SH-SY5Y (cell line): Measurements from ENCODE around the gene ZXDC.

Source experiments
- GATA2 ChIP-seq: IDR thresholded peaks from 2 replicates; pipeline ENCODE4 v1.6.1; 2011; ENCODE audit warnings: mild to moderate bottlenecking, low read depth, low read length
- GATA3 ChIP-seq: IDR thresholded peaks from 2 replicates; pipeline ENCODE4 v1.6.1; 2011; ENCODE audit warnings: low read depth, mild to moderate bottlenecking, low read length, moderate library complexity

GRCh38 chr3:126518779-126519177 is 43.1 kb upstream of the ZXDC start:
- TF ChIP-seq GATA2 (no peak), GATA3 (no peak)
